ENCODE measurements around the gene ADCY4. TPM values are rescaled to one million over a fixed set of nuclear protein-coding genes. Genes with fewer than 3 reads are reported as not detected.

ADCY4 gene
- total and polyA plus RNA-seq, 2 of the 13 experiments (the other 11 are each of a cell fraction or from before 2014, with no cell fraction given), result 0.03 TPM; not detected in 1

DNA sequence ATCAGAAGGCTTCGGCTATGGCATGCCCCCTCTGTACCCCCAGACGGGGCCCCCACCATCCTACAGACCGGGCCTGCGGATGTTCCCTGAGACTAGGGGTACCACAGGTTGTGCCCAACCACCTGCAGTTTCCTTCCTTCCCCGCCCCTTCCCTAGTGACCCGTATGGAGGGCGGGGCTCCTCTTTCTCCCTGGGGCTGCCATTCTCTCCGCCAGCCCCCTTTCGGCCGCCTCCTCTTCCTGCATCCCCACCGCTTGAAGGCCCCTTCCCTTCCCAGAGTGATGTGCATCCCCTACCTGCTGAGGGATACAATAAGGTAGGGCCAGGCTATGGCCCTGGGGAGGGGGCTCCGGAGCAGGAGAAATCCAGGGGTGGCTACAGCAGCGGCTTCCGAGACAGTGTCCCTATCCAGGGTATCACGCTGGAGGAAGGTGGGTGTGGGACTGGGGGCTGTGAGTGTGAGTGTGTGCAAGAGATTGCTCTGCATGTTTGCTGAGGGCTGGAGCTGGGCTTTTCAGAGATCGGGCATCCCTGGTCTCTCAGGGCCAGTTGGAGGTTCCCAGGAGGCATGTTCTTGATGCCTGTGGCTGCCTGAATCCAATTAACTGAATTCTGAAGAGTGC, 41.7 kb upstream of the ADCY4 start:
- Histone ChIP-seq H3K27ac (ENCODE audit: extremely low read length, insufficient read depth, low read length) (no peak overlapping the region), H3K9me3 (ENCODE audit: low read length) (no peaks in the 10 kb centered on the region), H3K4me2 (ENCODE audit: low read depth, low read length) (no peak overlapping the region), H2AFZ (ENCODE audit: low read length) (no peak overlapping the region), H4K20me1 (ENCODE audit: insufficient read depth, low read length) (no peaks in the 10 kb centered on the region), H3K4me1 (ENCODE audit: insufficient read depth, low read length) (peaks cover 20% of the 10 kb centered on the region), H3K27me3 (ENCODE audit: control insufficient read depth in 1 of 2, insufficient read depth in 2 of 2, low read length in 2 of 2) (peaks cover 8 to 47% of the 10 kb centered on the region in 2 experiments; a peak in 4 of 5 replicates), H3K79me2 (ENCODE audit: insufficient read depth, low read length) (no peaks in the 10 kb centered on the region), H3K4me3 (replicated peaks in 1 of 3; ENCODE audit: insufficient read depth in 1 of 3, low read depth in 2 of 3, low read length in 3 of 3) (no peak overlapping the region), H3K9ac (ENCODE audit: insufficient read depth, low read depth, low read length) (no peak overlapping the region), H3K36me3 (replicated peaks in 1 of 2; ENCODE audit: control insufficient read depth in 1 of 2, insufficient read depth in 2 of 2, low read length in 2 of 2) (no peaks in the 10 kb centered on the region)
- POLR2A ChIA-PET, result interaction anchor here (2.5 kb wide), 1 partner anchor 53 kb away, joined by 6 read pairs; the partner anchor contains the start of genes CBLN3 and KHNYN
- 54% methylated on average over 16 of the region's 16 CpGs for WGBS (ENCODE audit: low lambda C conversion rate)
- no TSS peak for BruUV-seq (replicated peaks)
- in situ Hi-C loops (cut with HindIII; ENCODE audit: extremely low pct_ligation_motif_present, low pct_unique_long_range_greater_than_20kb) (no loop called here), intact Hi-C loops (cut with micrococcal nuclease; ENCODE audit: unreplicated experiment) (no loop called here)
- DNase-seq (ENCODE audit: low spot score) (no peak), ATAC-seq (no peak), FAIRE-seq (no peak)
- TF ChIP-seq WIZ (CRISPR knock-in tag; IDR thresholded peaks at IDR 0.05), result 0 out of 2 replicates have a peak, but pooled peaks have one; percentile 9
- TF ChIP-seq AKAP8 (CRISPR knock-in tag; IDR thresholded peaks at IDR 0.05), result no peak
- TF ChIP-seq, protein P1, sequence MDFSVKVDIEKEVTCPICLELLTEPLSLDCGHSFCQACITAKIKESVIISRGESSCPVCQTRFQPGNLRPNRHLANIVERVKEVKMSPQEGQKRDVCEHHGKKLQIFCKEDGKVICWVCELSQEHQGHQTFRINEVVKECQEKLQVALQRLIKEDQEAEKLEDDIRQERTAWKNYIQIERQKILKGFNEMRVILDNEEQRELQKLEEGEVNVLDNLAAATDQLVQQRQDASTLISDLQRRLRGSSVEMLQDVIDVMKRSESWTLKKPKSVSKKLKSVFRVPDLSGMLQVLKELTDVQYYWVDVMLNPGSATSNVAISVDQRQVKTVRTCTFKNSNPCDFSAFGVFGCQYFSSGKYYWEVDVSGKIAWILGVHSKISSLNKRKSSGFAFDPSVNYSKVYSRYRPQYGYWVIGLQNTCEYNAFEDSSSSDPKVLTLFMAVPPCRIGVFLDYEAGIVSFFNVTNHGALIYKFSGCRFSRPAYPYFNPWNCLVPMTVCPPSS (IDR thresholded peaks at IDR 0.05), result no peak
- no peak for TF ChIP-seq RFX5 (IDR thresholded peaks at IDR 0.05; ENCODE audit: low read depth, low read length)
- no peak for TF ChIP-seq ZNF781 (CRISPR knock-in tag; IDR thresholded peaks at IDR 0.05; ENCODE audit: borderline replicate concordance, not compliant biosample characterization)
- CTCF ChIA-PET (ENCODE audit: low intra/inter-chr PET ratio, low total read pairs), result no interaction called here

DNA sequence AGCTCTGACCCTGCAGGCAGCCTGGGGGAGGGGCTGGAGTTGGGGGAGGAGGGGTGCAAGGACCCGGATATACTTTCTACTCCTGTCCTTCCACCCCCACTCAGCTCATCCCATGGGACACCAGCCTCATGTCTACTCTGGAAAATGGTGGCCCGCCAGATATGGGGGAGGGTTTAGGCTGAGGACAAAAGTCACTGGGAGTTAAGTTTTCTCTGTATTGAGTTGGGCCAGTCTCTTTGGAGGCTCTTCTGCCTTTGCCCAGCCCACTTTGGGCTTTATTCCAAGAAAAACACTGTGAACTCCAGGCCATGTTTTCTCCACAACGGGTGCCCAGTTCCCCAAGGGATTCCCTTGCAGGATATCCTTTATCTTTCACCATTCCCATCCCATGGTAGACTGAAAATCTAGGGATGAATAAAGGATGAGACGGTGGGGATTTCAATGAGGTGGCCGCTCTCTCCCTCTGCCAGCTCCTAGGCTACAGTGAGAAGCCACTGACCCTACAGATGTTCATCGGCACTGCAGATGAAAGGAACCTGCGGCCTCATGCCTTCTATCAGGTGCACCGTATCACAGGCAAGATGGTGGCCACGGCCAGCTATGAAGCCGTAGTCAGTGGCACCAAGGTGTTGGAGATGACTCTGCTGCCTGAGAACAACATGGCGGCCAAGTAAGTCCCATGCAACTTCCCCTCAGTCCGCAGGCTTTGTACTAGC, 38.0 kb upstream of the ADCY4 start:
- Histone ChIP-seq H3K27ac (ENCODE audit: extremely low read length, insufficient read depth, low read length) (no peak overlapping the region), H2AFZ (ENCODE audit: low read length) (no peak overlapping the region), H3K27me3 (ENCODE audit: control insufficient read depth in 1 of 2, insufficient read depth in 2 of 2, low read length in 2 of 2) (peaks cover 22 to 53% of the 10 kb centered on the region in 2 experiments), H3K9ac (ENCODE audit: insufficient read depth, low read depth, low read length) (no peak overlapping the region), H3K4me1 (ENCODE audit: insufficient read depth, low read length) (peaks cover 10% of the 10 kb centered on the region), H3K4me2 (ENCODE audit: low read depth, low read length) (no peak overlapping the region), H3K9me3 (ENCODE audit: low read length) (no peaks in the 10 kb centered on the region), H4K20me1 (ENCODE audit: insufficient read depth, low read length) (no peaks in the 10 kb centered on the region), H3K4me3 (replicated peaks in 1 of 3; ENCODE audit: insufficient read depth in 1 of 3, low read depth in 2 of 3, low read length in 3 of 3) (no peak overlapping the region), H3K79me2 (ENCODE audit: insufficient read depth, low read length) (no peaks in the 10 kb centered on the region), H3K36me3 (replicated peaks in 1 of 2; ENCODE audit: control insufficient read depth in 1 of 2, insufficient read depth in 2 of 2, low read length in 2 of 2) (no peaks in the 10 kb centered on the region)
- DNase-seq (ENCODE audit: low spot score) (no peak), FAIRE-seq (no peak), ATAC-seq (no peak)
- intact Hi-C loops (cut with micrococcal nuclease; ENCODE audit: unreplicated experiment) (no loop called here), in situ Hi-C loops (cut with HindIII; ENCODE audit: extremely low pct_ligation_motif_present, low pct_unique_long_range_greater_than_20kb) (no loop called here)
- BruUV-seq (replicated peaks), result no TSS peak
- 59% methylated on average over 12 of the region's 12 CpGs for WGBS (ENCODE audit: low lambda C conversion rate)
- CTCF ChIA-PET (ENCODE audit: low intra/inter-chr PET ratio, low total read pairs), result no interaction called here
- POLR2A ChIA-PET, result interaction anchor here (0.7 to 3.7 kb wide), 5 partner anchors 27 to 69 kb away, joined by 3 to 19 read pairs (median 7); partner anchors contain the start of genes CBLN3, CIDEB and KHNYN
- TF ChIP-seq ZFX (CRISPR knock-in tag; IDR thresholded peaks at IDR 0.05; ENCODE audit: low read depth), result 0 out of 2 replicates have a peak, but pooled peaks have one; percentile 15
- TF ChIP-seq, protein P2, sequence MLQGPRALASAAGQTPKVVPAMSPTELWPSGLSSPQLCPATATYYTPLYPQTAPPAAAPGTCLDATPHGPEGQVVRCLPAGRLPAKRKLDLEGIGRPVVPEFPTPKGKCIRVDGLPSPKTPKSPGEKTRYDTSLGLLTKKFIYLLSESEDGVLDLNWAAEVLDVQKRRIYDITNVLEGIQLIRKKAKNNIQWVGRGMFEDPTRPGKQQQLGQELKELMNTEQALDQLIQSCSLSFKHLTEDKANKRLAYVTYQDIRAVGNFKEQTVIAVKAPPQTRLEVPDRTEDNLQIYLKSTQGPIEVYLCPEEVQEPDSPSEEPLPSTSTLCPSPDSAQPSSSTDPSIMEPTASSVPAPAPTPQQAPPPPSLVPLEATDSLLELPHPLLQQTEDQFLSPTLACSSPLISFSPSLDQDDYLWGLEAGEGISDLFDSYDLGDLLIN (CRISPR knock-in tag; IDR thresholded peaks at IDR 0.05; ENCODE audit: borderline replicate concordance), result no peak
- TF ChIP-seq NFKBIZ (CRISPR knock-in tag; IDR thresholded peaks at IDR 0.05), result no peak
- TF ChIP-seq ZNF605 (CRISPR knock-in tag; IDR thresholded peaks at IDR 0.05), result 0 out of 2 replicates have a peak, but pooled peaks have one; percentile 35
- TF ChIP-seq, protein P3, sequence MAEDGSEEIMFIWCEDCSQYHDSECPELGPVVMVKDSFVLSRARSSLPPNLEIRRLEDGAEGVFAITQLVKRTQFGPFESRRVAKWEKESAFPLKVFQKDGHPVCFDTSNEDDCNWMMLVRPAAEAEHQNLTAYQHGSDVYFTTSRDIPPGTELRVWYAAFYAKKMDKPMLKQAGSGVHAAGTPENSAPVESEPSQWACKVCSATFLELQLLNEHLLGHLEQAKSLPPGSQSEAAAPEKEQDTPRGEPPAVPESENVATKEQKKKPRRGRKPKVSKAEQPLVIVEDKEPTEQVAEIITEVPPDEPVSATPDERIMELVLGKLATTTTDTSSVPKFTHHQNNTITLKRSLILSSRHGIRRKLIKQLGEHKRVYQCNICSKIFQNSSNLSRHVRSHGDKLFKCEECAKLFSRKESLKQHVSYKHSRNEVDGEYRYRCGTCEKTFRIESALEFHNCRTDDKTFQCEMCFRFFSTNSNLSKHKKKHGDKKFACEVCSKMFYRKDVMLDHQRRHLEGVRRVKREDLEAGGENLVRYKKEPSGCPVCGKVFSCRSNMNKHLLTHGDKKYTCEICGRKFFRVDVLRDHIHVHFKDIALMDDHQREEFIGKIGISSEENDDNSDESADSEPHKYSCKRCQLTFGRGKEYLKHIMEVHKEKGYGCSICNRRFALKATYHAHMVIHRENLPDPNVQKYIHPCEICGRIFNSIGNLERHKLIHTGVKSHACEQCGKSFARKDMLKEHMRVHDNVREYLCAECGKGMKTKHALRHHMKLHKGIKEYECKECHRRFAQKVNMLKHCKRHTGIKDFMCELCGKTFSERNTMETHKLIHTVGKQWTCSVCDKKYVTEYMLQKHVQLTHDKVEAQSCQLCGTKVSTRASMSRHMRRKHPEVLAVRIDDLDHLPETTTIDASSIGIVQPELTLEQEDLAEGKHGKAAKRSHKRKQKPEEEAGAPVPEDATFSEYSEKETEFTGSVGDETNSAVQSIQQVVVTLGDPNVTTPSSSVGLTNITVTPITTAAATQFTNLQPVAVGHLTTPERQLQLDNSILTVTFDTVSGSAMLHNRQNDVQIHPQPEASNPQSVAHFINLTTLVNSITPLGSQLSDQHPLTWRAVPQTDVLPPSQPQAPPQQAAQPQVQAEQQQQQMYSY (CRISPR knock-in tag; IDR thresholded peaks at IDR 0.05), result peak; percentile 87

All from HepG2 (cell line).